Naive thymus-derived CD4-positive, alpha-beta T cell (primary cell): ENCODE results near the gene SLC38A5. TPM values are rescaled to one million over a fixed set of nuclear protein-coding genes. Genes with fewer than 3 reads are reported as not detected.

Source experiments
- ATAC-seq: fragments of 150-1000 bp; cut with Tn5 transposase; 2 replicates; pipeline ENCODE4 v1.10.0; 2021; ENCODE audit warnings: mild to moderate bottlenecking, moderate library complexity
- CTCF ChIA-PET: fragments of 350-600 bp; sonication (Branson Sonifier 250); formaldehyde crosslinking; loops from one replicate; lab custom pipeline; 2021; ENCODE audit warnings: antibody characterized with exemption; lab: Charles Lee
- POLR2A ChIA-PET: fragments of 350-600 bp; sonication (Branson Sonifier 250); formaldehyde crosslinking; loops from one replicate; lab custom pipeline; 2021; ENCODE audit warnings: antibody characterized with exemption, inconsistent platforms; lab: Charles Lee
- DNase-seq, 9 donors: peaks; one replicate each; pipeline versions ENCODE4 v3.0.0 to v3.0.0-alpha.2; 2020 to 2022; ENCODE audit warnings: mixed read lengths in 1 of 9
- H3K27ac ChIP-seq: one replicate; pipeline ENCODE4 v1.7.0; 2013; ENCODE audit warnings: mild to moderate bottlenecking, low read depth, low read length, moderate library complexity
- H3K27me3 ChIP-seq, 2 donors: one replicate each; pipeline ENCODE4 v1.7.0; 2013; ENCODE audit warnings: low read length in 2 of 2, mild to moderate bottlenecking in 2 of 2, moderate library complexity in 2 of 2; ENCODE audit not compliant: control insufficient read depth in 2 of 2, insufficient read depth in 2 of 2
- H3K36me3 ChIP-seq, 3 experiments: 1 replicate in 2 of 3; 2 replicates in 1 of 3; pipeline ENCODE4 v1.7.0; 2013; ENCODE audit warnings: low read length in 3 of 3, mild to moderate bottlenecking in 3 of 3, moderate library complexity in 1 of 3; ENCODE audit not compliant: insufficient read depth in 3 of 3, control insufficient read depth in 2 of 3
- H3K4me1 ChIP-seq, 2 donors: one replicate each; pipeline ENCODE4 v1.7.0; 2013; ENCODE audit warnings: low read length in 2 of 2, mild to moderate bottlenecking in 2 of 2, moderate library complexity in 1 of 2; ENCODE audit not compliant: control insufficient read depth in 2 of 2, insufficient read depth in 2 of 2
- H3K4me3 ChIP-seq: 2 replicates; pipeline ENCODE4 v1.7.0; 2013; ENCODE audit warnings: mild to moderate bottlenecking, low read length
- H3K9me3 ChIP-seq, 3 experiments: 1 replicate in 2 of 3; 2 replicates in 1 of 3; pipeline ENCODE4 v1.7.0; 2013; ENCODE audit warnings: low read length in 3 of 3; ENCODE audit not compliant: control insufficient read depth in 2 of 3
- H3K27ac Mint-ChIP-seq, 9 donors: one replicate each; pipeline ENCODE4 v1.8.0; 2020 to 2022; ENCODE audit warnings: mixed read lengths in 9 of 9, mild to moderate bottlenecking in 8 of 9, moderate library complexity in 5 of 9, inconsistent platforms in 2 of 9
- H3K27me3 Mint-ChIP-seq, 5 donors: one replicate each; pipeline ENCODE4 v1.8.0; 2021 to 2022; ENCODE audit warnings: mixed read lengths in 5 of 5, mild to moderate bottlenecking in 1 of 5
- H3K36me3 Mint-ChIP-seq, 5 donors: one replicate each; pipeline ENCODE4 v1.8.0; 2020 to 2022; ENCODE audit warnings: mixed read lengths in 5 of 5, mild to moderate bottlenecking in 3 of 5, inconsistent platforms in 1 of 5
- H3K4me1 Mint-ChIP-seq, 7 donors: one replicate each; pipeline ENCODE4 v1.8.0; 2020 to 2022; ENCODE audit warnings: mixed read lengths in 7 of 7, mild to moderate bottlenecking in 3 of 7, inconsistent platforms in 1 of 7
- H3K4me3 Mint-ChIP-seq, 10 donors: one replicate each; pipeline ENCODE4 v1.8.0; 2020 to 2022; ENCODE audit warnings: mild to moderate bottlenecking in 10 of 10, mixed read lengths in 10 of 10, moderate library complexity in 6 of 10, inconsistent platforms in 2 of 10
- H3K9me3 Mint-ChIP-seq, 11 donors: one replicate each; pipeline ENCODE4 v1.8.0; 2020 to 2022; ENCODE audit warnings: mixed read lengths in 11 of 11, mild to moderate bottlenecking in 4 of 11, inconsistent platforms in 1 of 11, moderate library complexity in 1 of 11
- intact Hi-C, 2 donors: fragments of 100-400 bp; cut with micrococcal nuclease; formaldehyde crosslinking; loops; one replicate each; pipeline ENCODE4 v1.15.1; 2023
- polyA plus RNA-seq, 2 donors: library from polyadenylated mRNA; unstranded; fragments of 300-500 nt; fragmentation: Illumina TruSeq; gene quantifications; one replicate each; pipeline ENCODE4 v1.2.3, GENCODE V29; 2021
- total RNA-seq, 6 experiments: library from RNA in 5 of 6; stranded (reverse) in 5 of 6; gene quantifications; 1 replicate in 5 of 6; 2 replicates in 1 of 6; pipeline ENCODE4 v1.2.3 and lab custom pipeline; 2021 to 2026

SLC38A5 gene
- total and polyA plus RNA-seq, 7 experiments from 2014 or later = 9.4 to 75.5 (median 14.8) TPM

DNA sequence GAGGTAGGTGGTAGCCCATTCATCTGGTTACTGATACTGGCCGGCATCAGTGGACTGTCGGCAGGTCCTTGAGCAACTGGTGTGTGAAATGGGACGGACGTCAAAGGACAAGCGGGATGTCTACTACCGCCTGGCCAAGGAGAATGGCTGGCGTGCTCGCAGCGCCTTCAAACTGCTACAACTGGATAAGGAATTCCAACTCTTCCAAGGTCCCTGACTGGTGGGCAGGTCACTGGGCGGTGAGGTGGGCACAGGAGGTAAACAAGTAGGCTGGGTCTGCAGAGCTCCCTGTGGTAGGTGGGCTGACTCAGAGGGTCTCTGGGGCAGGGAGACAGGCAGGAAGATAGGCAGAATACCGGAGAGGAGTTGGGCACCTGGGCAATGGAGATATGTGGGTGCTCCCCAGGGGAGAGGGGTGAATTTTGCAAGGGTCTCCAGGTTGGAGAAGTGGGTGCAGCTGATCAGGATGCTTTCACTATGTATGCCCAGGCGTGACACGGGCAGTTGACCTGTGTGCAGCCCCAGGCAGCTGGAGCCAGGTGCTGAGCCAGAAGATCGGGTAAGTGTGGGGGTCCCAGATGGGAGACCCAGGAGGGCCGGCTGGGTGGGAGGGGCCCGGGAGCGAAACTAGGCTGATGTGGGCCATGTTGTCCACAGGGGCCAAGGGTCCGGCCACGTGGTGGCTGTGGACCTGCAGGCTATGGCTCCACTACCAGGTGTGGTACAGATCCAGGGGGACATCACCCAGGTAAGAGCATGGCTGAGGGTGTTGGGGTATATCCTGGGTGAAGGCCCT lies 8.1 kb upstream of the SLC38A5 start:
- Histone ChIP-seq H3K4me1 (peaks cover 8 to 10% of the 10 kb centered on the region in 2 donors), H3K27me3 (no peaks in the 10 kb centered on the region), H3K27ac (peak overlapping the region; percentile 93), H3K9me3 (no peaks in the 10 kb centered on the region), H3K36me3 (peaks cover 0 to 32% (median 0%) of the 10 kb centered on the region in 3 experiments), H3K4me3 (no peak overlapping the region)
- intact Hi-C loops = loop anchor here (2.0 to 10.0 kb wide), 7 partner anchors 207 to 1643 kb away; partner anchors contain the start of genes OTUD5 (in 1 of the 2), PIM2 (in 1 of the 2), RP2 (in 1 of the 2) and SUV39H1 (in 1 of the 2)
- Mint-ChIP-seq H3K27me3 (no peaks in the 10 kb centered on the region), H3K9me3 (peaks cover 0 to 6% (median 0%) of the 10 kb centered on the region in 11 donors), H3K4me3 (peak overlapping the region in 8 of 10 donors; percentile 7 to 93 (median 84)), H3K36me3 (peaks cover 0 to 17% (median 7%) of the 10 kb centered on the region in 5 donors), H3K4me1 (peaks cover 19 to 35% (median 26%) of the 10 kb centered on the region in 7 donors), H3K27ac (peak overlapping the region in 8 of 9 donors; percentile 30 to 94 (median 56))
- ChIA-PET POLR2A (no interaction called here), CTCF (no interaction called here)
- ATAC-seq (no peak), DNase-seq (no peak)

DNA sequence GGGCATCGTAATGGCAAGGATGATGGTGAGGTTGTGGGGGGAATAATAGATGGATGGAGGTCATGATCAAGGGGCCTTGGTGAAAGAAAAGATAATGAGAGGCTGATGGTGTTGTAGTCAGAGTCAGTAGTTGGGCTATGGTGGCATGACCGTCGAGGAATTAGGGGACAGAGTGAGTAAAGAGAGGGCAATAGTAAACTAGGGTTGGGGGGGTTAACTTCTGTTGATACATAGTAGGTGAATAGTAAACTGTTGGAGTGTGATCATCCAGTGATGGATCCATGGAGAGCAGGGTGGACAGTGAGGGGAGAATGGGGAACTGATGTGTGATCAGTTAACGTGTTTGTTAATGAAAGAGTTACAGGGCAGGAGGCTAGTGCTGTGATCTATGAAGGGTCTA lies 6.9 kb upstream of the SLC38A5 start:
- ChIA-PET POLR2A (interaction anchor here (2.0 kb wide), 2 partner anchors 62 to 97 kb away, joined by 10 to 12 read pairs; partner anchors contain the start of genes RBM3 and TBC1D25), CTCF (no interaction called here)
- H3K4me1 ChIP-seq = peaks cover 8 to 10% of the 10 kb centered on the region in 2 donors
- H3K4me3 ChIP-seq = peak overlapping the region; percentile 83
- intact Hi-C loops = loop anchor here (1.0 to 10.0 kb wide), 14 partner anchors 31 to 1642 kb away; partner anchors contain the start of genes EBP (in 2 of the 2), RBM3 (in 2 of the 2), TBC1D25 (in 2 of the 2) and OTUD5 (in 1 of the 2)
- peak overlapping the region; percentile 84 to 96 (median 93) for H3K27ac Mint-ChIP-seq
- DNase-seq (no peak), ATAC-seq (no peak)
- peaks cover 0 to 23% (median 0%) of the 10 kb centered on the region in 3 experiments for H3K36me3 ChIP-seq
- peak overlapping the region; percentile 74 to 93 (median 88) for H3K4me3 Mint-ChIP-seq
- peak overlapping the region; percentile 93 for H3K27ac ChIP-seq
- peaks cover 19 to 35% (median 26%) of the 10 kb centered on the region in 7 donors for H3K4me1 Mint-ChIP-seq
- no peaks in the 10 kb centered on the region for H3K9me3 ChIP-seq
- H3K36me3 Mint-ChIP-seq = peaks cover 0 to 17% (median 6%) of the 10 kb centered on the region in 5 donors
- H3K27me3 ChIP-seq = no peaks in the 10 kb centered on the region
- H3K9me3 Mint-ChIP-seq = peaks cover 0 to 5% (median 0%) of the 10 kb centered on the region in 11 donors
- H3K27me3 Mint-ChIP-seq = no peaks in the 10 kb centered on the region

- DNase-seq = peak; percentile 59 to 95 (median 91)
- H3K27ac ChIP-seq = peak within 1 kb of the TSS; percentile 93
- Mint-ChIP-seq H3K27me3 (no peaks in the 10 kb centered on the region), H3K27ac (peak within 1 kb of the TSS; percentile 84 to 96 (median 93)), H3K9me3 (peaks cover 0 to 4% (median 0%) of the 10 kb centered on the region in 11 donors), H3K4me3 (peak within 1 kb of the TSS; percentile 74 to 93 (median 88)), H3K4me1 (peaks cover 19 to 35% (median 26%) of the 10 kb centered on the region in 7 donors), H3K36me3 (peaks cover 0 to 17% (median 5%) of the 10 kb centered on the region in 5 donors)
- peaks cover 8 to 10% of the 10 kb centered on the region in 2 donors for H3K4me1 ChIP-seq
- peak; percentile 93 for ATAC-seq
- ChIA-PET CTCF (interaction anchor here (1.0 kb wide), 1 partner anchor 393 kb away, joined by 3 read pairs; no protein-coding TSS in a partner anchor), POLR2A (interaction anchor here (0.6 to 2.0 kb wide), 4 partner anchors 63 to 394 kb away, joined by 3 to 12 read pairs (median 6); partner anchors contain the start of genes RBM3 and TBC1D25)
- intact Hi-C loops = loop anchor here (1.0 to 10.0 kb wide), 15 partner anchors 32 to 1641 kb away; partner anchors contain the start of genes EBP (in 2 of the 2), RBM3 (in 2 of the 2), TBC1D25 (in 2 of the 2) and WDR13 (in 2 of the 2)
- peaks cover 0 to 14% (median 0%) of the 10 kb centered on the region in 3 experiments for H3K36me3 ChIP-seq
- H3K27me3 ChIP-seq = no peaks in the 10 kb centered on the region
- H3K4me3 ChIP-seq = peak within 1 kb of the TSS; percentile 83
- H3K9me3 ChIP-seq = no peaks in the 10 kb centered on the region
Observed at GRCh38 chrX:48475774-48476577, 5.9 kb upstream of the SLC38A5 start, which contains the start of gene FTSJ1. FTSJ1 (plus strand) TSS chrX:48476199; CDS start chrX:48478048, 1,849 bp downstream.

DNA sequence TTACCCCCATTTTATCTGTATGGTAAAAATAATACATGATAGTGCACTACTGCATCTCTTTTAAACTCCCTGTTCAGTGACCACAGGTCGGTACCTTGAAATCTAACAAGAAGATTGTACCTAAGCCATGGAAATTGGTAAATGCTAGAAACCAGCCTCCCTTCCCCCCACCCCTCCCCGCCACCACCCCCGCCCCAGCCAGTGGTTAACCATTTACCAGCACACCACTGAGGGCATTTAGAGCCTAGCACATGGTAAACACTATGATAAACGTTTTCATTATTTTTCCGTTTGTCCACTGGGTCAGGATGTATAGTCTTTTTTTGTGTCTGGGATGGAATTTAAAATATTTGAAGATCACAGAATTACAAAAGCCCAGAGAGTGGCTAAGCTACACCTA lies 5.2 kb upstream of the SLC38A5 start:
- intact Hi-C loops = loop anchor here (1.0 to 10.0 kb wide), 9 partner anchors 122 to 1640 kb away; partner anchors contain the start of genes OTUD5 (in 1 of the 2), PIM2 (in 1 of the 2), PPP1R3F (in 1 of the 2) and RP2 (in 1 of the 2)
- Histone ChIP-seq H3K4me3 (peak overlapping the region; percentile 71), H3K27me3 (no peaks in the 10 kb centered on the region), H3K27ac (peak overlapping the region; percentile 93), H3K9me3 (no peaks in the 10 kb centered on the region), H3K36me3 (peaks cover 0 to 7% (median 0%) of the 10 kb centered on the region in 3 experiments), H3K4me1 (peaks cover 8 to 10% of the 10 kb centered on the region in 2 donors)
- no peak for ATAC-seq
- H3K4me1 Mint-ChIP-seq = peaks cover 19 to 35% (median 22%) of the 10 kb centered on the region in 7 donors
- peaks cover 0 to under 1% (median 0%) of the 10 kb centered on the region in 11 donors for H3K9me3 Mint-ChIP-seq
- peak overlapping the region; percentile 84 to 96 (median 93) for H3K27ac Mint-ChIP-seq
- ChIA-PET CTCF (interaction anchor here (1.0 kb wide), 1 partner anchor 392 kb away, joined by 3 read pairs; no protein-coding TSS in a partner anchor), POLR2A (interaction anchor here (0.6 to 2.0 kb wide), 5 partner anchors 46 to 394 kb away, joined by 3 to 12 read pairs (median 3); partner anchors contain the start of genes EBP, RBM3 and TBC1D25)
- DNase-seq = no peak
- peak overlapping the region; percentile 74 to 93 (median 88) for H3K4me3 Mint-ChIP-seq
- peaks cover 0 to 13% (median 4%) of the 10 kb centered on the region in 5 donors for H3K36me3 Mint-ChIP-seq
- H3K27me3 Mint-ChIP-seq = no peaks in the 10 kb centered on the region

- Mint-ChIP-seq H3K27me3 (no peaks in the 10 kb centered on the region), H3K4me3 (peak overlapping the region in 4 of 10 donors; percentile 58 to 93 (median 88)), H3K4me1 (peaks cover 22 to 39% (median 25%) of the 10 kb centered on the region in 7 donors), H3K27ac (peak overlapping the region in 3 of 9 donors; percentile 18 to 88 (median 74)), H3K36me3 (peaks cover 0 to 9% (median 4%) of the 10 kb centered on the region in 5 donors), H3K9me3 (no peaks in the 10 kb centered on the region)
- ATAC-seq (no peak), DNase-seq (no peak)
- H3K27ac ChIP-seq = no peak overlapping the region
- intact Hi-C loops = loop anchor here (2.0 to 10.0 kb wide), 5 partner anchors 210 to 1640 kb away; partner anchors contain the start of genes PPP1R3F (in 1 of the 2), RP2 (in 1 of the 2), SUV39H1 (in 1 of the 2) and WAS (in 1 of the 2)
- peaks cover 8 to 10% of the 10 kb centered on the region in 2 donors for H3K4me1 ChIP-seq
- H3K4me3 ChIP-seq = no peak overlapping the region
- CTCF ChIA-PET = interaction anchor here (0.5 to 0.8 kb wide), 3 partner anchors 65 to 1279 kb away, joined by 3 read pairs; no protein-coding TSS in a partner anchor
- H3K27me3 ChIP-seq = no peaks in the 10 kb centered on the region
- POLR2A ChIA-PET = interaction anchor here (1.0 to 1.4 kb wide), 3 partner anchors 47 to 393 kb away, joined by 3 read pairs; partner anchors contain the start of genes EBP and RBM3
- no peaks in the 10 kb centered on the region for H3K9me3 ChIP-seq
- peaks cover 0 to 6% (median 0%) of the 10 kb centered on the region in 3 experiments for H3K36me3 ChIP-seq
Observed at GRCh38 chrX:48474581-48474980, 4.5 kb upstream of the SLC38A5 start.
